K562 (cell line): Measurements from ENCODE around the gene SPAG9.

ENCODE experiments used
- CBX2 ChIP-seq: fragments of 200-600 bp; sonication (generic); IDR thresholded peaks from one replicate; pipeline ENCODE4 v1.6.1; 2012; ENCODE audit warnings: mild to moderate bottlenecking, low read length, inconsistent platforms; ENCODE audit not compliant: insufficient read depth, poor library complexity, severe bottlenecking
- PATZ1 ChIP-seq: fragments of 250-450 bp; sonication (Bioruptor Pico); IDR thresholded peaks from 2 replicates; pipeline ENCODE4 v1.5.0; 2020; ENCODE audit warnings: mild to moderate bottlenecking, borderline replicate concordance
- SUPT5H ChIP-seq: fragments of 450-650 bp; IDR thresholded peaks from 2 replicates; pipeline ENCODE4 v1.6.1; 2016
- ZNF263 ChIP-seq: sonication (generic); formaldehyde crosslinking; IDR thresholded peaks from 2 replicates; pipeline ENCODE4 v1.8.0; 2022; ENCODE audit warnings: mild to moderate bottlenecking, missing genetic modification reagents, borderline replicate concordance
- ZNF316 ChIP-seq: fragments of 450-650 bp; IDR thresholded peaks from 2 replicates; pipeline ENCODE4 v1.6.1; 2016
- TF ChIP-seq, protein P1 (sequence below), 3 experiments: IDR thresholded peaks in 2 of 3; conservative IDR thresholded peaks in 1 of 3; 2 replicates each; pipeline ENCODE4 v1.5.1; 2011 to 2012; ENCODE audit warnings: low read length in 3 of 3, mild to moderate bottlenecking in 3 of 3, control low read depth in 2 of 3, improper control_type of control experiment in 1 of 3, inconsistent platforms in 1 of 3, low read depth in 1 of 3, mixed read lengths in 1 of 3, moderate library complexity in 1 of 3; ENCODE audit not compliant: insufficient read depth in 2 of 3
- TF ChIP-seq, protein P2 (sequence below): sonication (generic); formaldehyde crosslinking; IDR thresholded peaks from 2 replicates; pipeline ENCODE4 v1.8.1; 2022; ENCODE audit warnings: missing genetic modification reagents
- TF ChIP-seq, protein P3 (sequence below), 2 experiments: fragments of 450-650 bp; formaldehyde crosslinking in 1 of 2; IDR thresholded peaks; 2 replicates each; pipeline versions ENCODE4 v1.4.0 to v1.6.1; 2014 to 2020; ENCODE audit warnings: mild to moderate bottlenecking in 2 of 2, borderline replicate concordance in 1 of 2, low read depth in 1 of 2

GRCh38 chr17:51032850-51033249 lies 87.8 kb downstream of the SPAG9 start:
- TF ChIP-seq, protein P1, sequence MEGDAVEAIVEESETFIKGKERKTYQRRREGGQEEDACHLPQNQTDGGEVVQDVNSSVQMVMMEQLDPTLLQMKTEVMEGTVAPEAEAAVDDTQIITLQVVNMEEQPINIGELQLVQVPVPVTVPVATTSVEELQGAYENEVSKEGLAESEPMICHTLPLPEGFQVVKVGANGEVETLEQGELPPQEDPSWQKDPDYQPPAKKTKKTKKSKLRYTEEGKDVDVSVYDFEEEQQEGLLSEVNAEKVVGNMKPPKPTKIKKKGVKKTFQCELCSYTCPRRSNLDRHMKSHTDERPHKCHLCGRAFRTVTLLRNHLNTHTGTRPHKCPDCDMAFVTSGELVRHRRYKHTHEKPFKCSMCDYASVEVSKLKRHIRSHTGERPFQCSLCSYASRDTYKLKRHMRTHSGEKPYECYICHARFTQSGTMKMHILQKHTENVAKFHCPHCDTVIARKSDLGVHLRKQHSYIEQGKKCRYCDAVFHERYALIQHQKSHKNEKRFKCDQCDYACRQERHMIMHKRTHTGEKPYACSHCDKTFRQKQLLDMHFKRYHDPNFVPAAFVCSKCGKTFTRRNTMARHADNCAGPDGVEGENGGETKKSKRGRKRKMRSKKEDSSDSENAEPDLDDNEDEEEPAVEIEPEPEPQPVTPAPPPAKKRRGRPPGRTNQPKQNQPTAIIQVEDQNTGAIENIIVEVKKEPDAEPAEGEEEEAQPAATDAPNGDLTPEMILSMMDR (IDR thresholded peaks at IDR 0.05 in 2 of 3, conservative IDR thresholded peaks at IDR 0.05 in 1 of 3; ENCODE audit: insufficient read depth in 2 of 3, low read depth in 1 of 3, low read length in 3 of 3) = no peak
- TF ChIP-seq ZNF263 (CRISPR knock-in tag) (no peak), SUPT5H (no peak), PATZ1 (CRISPR knock-in tag) (no peak), ZNF316 (no peak), CBX2 (no peak)
- TF ChIP-seq, protein P2, sequence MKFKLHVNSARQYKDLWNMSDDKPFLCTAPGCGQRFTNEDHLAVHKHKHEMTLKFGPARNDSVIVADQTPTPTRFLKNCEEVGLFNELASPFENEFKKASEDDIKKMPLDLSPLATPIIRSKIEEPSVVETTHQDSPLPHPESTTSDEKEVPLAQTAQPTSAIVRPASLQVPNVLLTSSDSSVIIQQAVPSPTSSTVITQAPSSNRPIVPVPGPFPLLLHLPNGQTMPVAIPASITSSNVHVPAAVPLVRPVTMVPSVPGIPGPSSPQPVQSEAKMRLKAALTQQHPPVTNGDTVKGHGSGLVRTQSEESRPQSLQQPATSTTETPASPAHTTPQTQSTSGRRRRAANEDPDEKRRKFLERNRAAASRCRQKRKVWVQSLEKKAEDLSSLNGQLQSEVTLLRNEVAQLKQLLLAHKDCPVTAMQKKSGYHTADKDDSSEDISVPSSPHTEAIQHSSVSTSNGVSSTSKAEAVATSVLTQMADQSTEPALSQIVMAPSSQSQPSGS (CRISPR knock-in tag) = no peak
- TF ChIP-seq, protein P3, sequence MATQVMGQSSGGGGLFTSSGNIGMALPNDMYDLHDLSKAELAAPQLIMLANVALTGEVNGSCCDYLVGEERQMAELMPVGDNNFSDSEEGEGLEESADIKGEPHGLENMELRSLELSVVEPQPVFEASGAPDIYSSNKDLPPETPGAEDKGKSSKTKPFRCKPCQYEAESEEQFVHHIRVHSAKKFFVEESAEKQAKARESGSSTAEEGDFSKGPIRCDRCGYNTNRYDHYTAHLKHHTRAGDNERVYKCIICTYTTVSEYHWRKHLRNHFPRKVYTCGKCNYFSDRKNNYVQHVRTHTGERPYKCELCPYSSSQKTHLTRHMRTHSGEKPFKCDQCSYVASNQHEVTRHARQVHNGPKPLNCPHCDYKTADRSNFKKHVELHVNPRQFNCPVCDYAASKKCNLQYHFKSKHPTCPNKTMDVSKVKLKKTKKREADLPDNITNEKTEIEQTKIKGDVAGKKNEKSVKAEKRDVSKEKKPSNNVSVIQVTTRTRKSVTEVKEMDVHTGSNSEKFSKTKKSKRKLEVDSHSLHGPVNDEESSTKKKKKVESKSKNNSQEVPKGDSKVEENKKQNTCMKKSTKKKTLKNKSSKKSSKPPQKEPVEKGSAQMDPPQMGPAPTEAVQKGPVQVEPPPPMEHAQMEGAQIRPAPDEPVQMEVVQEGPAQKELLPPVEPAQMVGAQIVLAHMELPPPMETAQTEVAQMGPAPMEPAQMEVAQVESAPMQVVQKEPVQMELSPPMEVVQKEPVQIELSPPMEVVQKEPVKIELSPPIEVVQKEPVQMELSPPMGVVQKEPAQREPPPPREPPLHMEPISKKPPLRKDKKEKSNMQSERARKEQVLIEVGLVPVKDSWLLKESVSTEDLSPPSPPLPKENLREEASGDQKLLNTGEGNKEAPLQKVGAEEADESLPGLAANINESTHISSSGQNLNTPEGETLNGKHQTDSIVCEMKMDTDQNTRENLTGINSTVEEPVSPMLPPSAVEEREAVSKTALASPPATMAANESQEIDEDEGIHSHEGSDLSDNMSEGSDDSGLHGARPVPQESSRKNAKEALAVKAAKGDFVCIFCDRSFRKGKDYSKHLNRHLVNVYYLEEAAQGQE (IDR thresholded peaks at IDR 0.05; ENCODE audit: borderline replicate concordance) = no peak
- TF ChIP-seq, protein P3 (CRISPR knock-in tag; IDR thresholded peaks at IDR 0.05; ENCODE audit: low read depth) = no peak
